Transverse colon (tissue), 4 donors: Measurements from ENCODE around the gene IPPK.
A peak's percentile ranks its signal among the peaks of the same experiment; 100 is the strongest.

Experiments
- CTCF ChIP-seq, 5 experiments: fragments of 200-600 bp in 3 of 5; fragments of 450-650 bp in 2 of 5; sonication (generic) in 3 of 5; IDR thresholded peaks; 1 replicate in 2 of 5; 2 replicates in 3 of 5; pipeline ENCODE4 v1.5.1; 2016 to 2017; ENCODE audit warnings: antibody characterized with exemption in 5 of 5, inconsistent platforms in 3 of 5, mild to moderate bottlenecking in 2 of 5, moderate library complexity in 1 of 5
- POLR2A ChIP-seq: fragments of 450-650 bp; IDR thresholded peaks from one replicate; pipeline ENCODE4 v1.6.1; 2016; ENCODE audit warnings: antibody characterized with exemption, mild to moderate bottlenecking, moderate library complexity
- POLR2AphosphoS5 ChIP-seq, 3 donors: sonication (generic); formaldehyde crosslinking; IDR thresholded peaks; one replicate each; pipeline ENCODE4 v1.6.1; 2016; ENCODE audit warnings: antibody characterized with exemption in 3 of 3

- TF ChIP-seq POLR2A, result no peak
- TF ChIP-seq CTCF (IDR thresholded peaks at IDR 0.05), result no peak
- TF ChIP-seq POLR2AphosphoS5 (IDR thresholded peaks at IDR 0.05), result peak; percentile 36 to 75 (median 49)
These were observed 18.9 kb downstream of the IPPK start for GRCh38 chr9:92650839-92651621.
